Astrocyte of the spinal cord (primary cell): Measurements from ENCODE around the gene THEM4.
A peak's percentile ranks its signal among the peaks of the same experiment; 100 is the strongest.
"Not testable (repeated sequence)": the region's sequence is repeated elsewhere in the genome, so short reads cannot be mapped to it uniquely, and the experiment has no call there.

Experiments
- DNase-seq: peaks from one replicate; pipeline ENCODE4 v3.0.0; 2011; ENCODE audit warnings: low read depth, low spot score
- H3K4me3 ChIP-seq: 2 replicates; pipeline ENCODE4 v1.5.1; 2011; ENCODE audit warnings: low read depth, mild to moderate bottlenecking, low read length, moderate library complexity
- CTCF ChIP-seq: IDR thresholded peaks from 2 replicates; pipeline ENCODE4 v1.5.1; 2012; ENCODE audit warnings: low read depth, mild to moderate bottlenecking, low read length, inconsistent platforms
- in situ Hi-C: cut with HindIII; loops from 2 replicates; pipeline ENCODE4 v1.10.0; 2017; ENCODE audit warnings: low sequenced_read_pairs

Gene THEM4

GRCh38 chr1:151887028-151887427 lies 22.3 kb downstream of the THEM4 start:
- DNase-seq, result peak; percentile 65
- in situ Hi-C loops, result no loop called here
- H3K4me3 ChIP-seq, result no peak overlapping the region
- no peak for TF ChIP-seq CTCF

GRCh38 chr1:151885479-151885878 lies 23.8 kb downstream of the THEM4 start:
- in situ Hi-C loops, result no loop called here
- no peak for TF ChIP-seq CTCF
- DNase-seq, result no peak
- no peak overlapping the region for H3K4me3 ChIP-seq

- H3K4me3 ChIP-seq, in situ Hi-C loops, DNase-seq: not testable (repeated sequence)
Measured at GRCh38 chr1:151884879-151885278, 24.4 kb downstream of the THEM4 start.

GRCh38 chr1:151884445-151884844 lies 24.9 kb downstream of the THEM4 start:
- H3K4me3 ChIP-seq, in situ Hi-C loops, DNase-seq: not testable (repeated sequence)

GRCh38 chr1:151883898-151884297 lies 25.4 kb downstream of the THEM4 start:
- in situ Hi-C loops, DNase-seq, H3K4me3 ChIP-seq: not testable (repeated sequence)

GRCh38 chr1:151882918-151883317 lies 26.4 kb downstream of the THEM4 start:
- H3K4me3 ChIP-seq, DNase-seq, in situ Hi-C loops: not testable (repeated sequence)

- TF ChIP-seq CTCF, result no peak
- no peak overlapping the region for H3K4me3 ChIP-seq
- no peak for DNase-seq
- in situ Hi-C loops, result no loop called here
Measured at GRCh38 chr1:151882466-151882865, 26.8 kb downstream of the THEM4 start.

- H3K4me3 ChIP-seq, result no peak overlapping the region
- in situ Hi-C loops, result no loop called here
- TF ChIP-seq CTCF, result peak; percentile 8
- DNase-seq, result no peak
Measured at GRCh38 chr1:151881479-151881878, 27.8 kb downstream of the THEM4 start.

- H3K4me3 ChIP-seq, result no peak overlapping the region
- in situ Hi-C loops, result no loop called here
- no peak for DNase-seq
- TF ChIP-seq CTCF, result no peak
Measured at GRCh38 chr1:151875419-151876097, 33.8 kb downstream of the THEM4 start.

GRCh38 chr1:151872776-151873175 lies 36.5 kb downstream of the THEM4 start:
- DNase-seq, in situ Hi-C loops, H3K4me3 ChIP-seq: not testable (repeated sequence)
